Transverse colon (tissue), 4 donors: ENCODE data around the gene SLMAP. TPM values are rescaled to one million over a fixed set of nuclear protein-coding genes. Genes with fewer than 3 reads are reported as not detected.

ENCODE experiments used
- DNase-seq: peaks from one replicate; pipeline ENCODE4 v3.0.0-alpha.2; 2019
- H3K27ac ChIP-seq, 4 donors: fragments of 200-600 bp; sonication (generic); 2 replicates each; pipeline ENCODE4 v1.5.1; 2016 to 2018; ENCODE audit warnings: inconsistent platforms in 4 of 4
- H3K27me3 ChIP-seq: fragments of 200-600 bp; sonication (generic); 2 replicates; pipeline ENCODE4 v1.5.1; 2017; ENCODE audit warnings: inconsistent platforms
- H3K36me3 ChIP-seq, 4 donors: fragments of 200-600 bp; sonication (generic); 2 replicates each; pipeline ENCODE4 v1.5.1; 2017 to 2019; ENCODE audit warnings: inconsistent platforms in 4 of 4
- H3K4me1 ChIP-seq, 4 donors: fragments of 200-600 bp; sonication (generic); 2 replicates each; pipeline ENCODE4 v1.5.1; 2017 to 2020; ENCODE audit warnings: inconsistent platforms in 4 of 4
- H3K4me3 ChIP-seq, 4 donors: fragments of 200-600 bp; sonication (generic); 1 replicate in 1 of 4; 2 replicates in 3 of 4; pipeline versions ENCODE4 v1.5.1 to v1.6.1; 2017 to 2019; ENCODE audit warnings: inconsistent platforms in 4 of 4
- H3K9me3 ChIP-seq, 2 donors: fragments of 200-600 bp; sonication (generic); 2 replicates each; pipeline ENCODE4 v1.5.1; 2017 to 2019; ENCODE audit warnings: inconsistent platforms in 2 of 2
- CTCF ChIP-seq, 5 experiments: fragments of 200-600 bp in 3 of 5; fragments of 450-650 bp in 2 of 5; sonication (generic) in 3 of 5; IDR thresholded peaks; 1 replicate in 2 of 5; 2 replicates in 3 of 5; pipeline ENCODE4 v1.5.1; 2016 to 2017; ENCODE audit warnings: antibody characterized with exemption in 5 of 5, inconsistent platforms in 3 of 5, mild to moderate bottlenecking in 2 of 5, moderate library complexity in 1 of 5
- EP300 ChIP-seq: sonication (generic); formaldehyde crosslinking; IDR thresholded peaks from one replicate; pipeline ENCODE4 v1.6.1; 2017; ENCODE audit warnings: antibody characterized with exemption, low read depth
- POLR2A ChIP-seq: fragments of 450-650 bp; IDR thresholded peaks from one replicate; pipeline ENCODE4 v1.6.1; 2016; ENCODE audit warnings: antibody characterized with exemption, mild to moderate bottlenecking, moderate library complexity
- POLR2AphosphoS5 ChIP-seq, 3 donors: sonication (generic); formaldehyde crosslinking; IDR thresholded peaks; one replicate each; pipeline ENCODE4 v1.6.1; 2016; ENCODE audit warnings: antibody characterized with exemption in 3 of 3
- WGBS, 2 donors: methylation state at CpG; one replicate each; pipeline ENCODE4 v1.1.5; 2018; ENCODE audit warnings: low coverage in 1 of 2; 5-methylcytosine and 5-hydroxymethylcytosine counted together
- in situ Hi-C, 4 donors: fragments of 200-750 bp; cut with MboI; loops; one replicate each; pipeline versions ENCODE4 v1.15.0 to v1.15.1; 2017; ENCODE audit warnings: low sequenced_read_pairs in 3 of 4, low pct_ligation_motif_present in 1 of 4, low pct_unique_long_range_greater_than_20kb in 1 of 4
- intact Hi-C: fragments of 100-400 bp; cut with DNase I; formaldehyde crosslinking; loops from one replicate; pipeline ENCODE4 v1.15.1; 2023; ENCODE audit warnings: low total_unique reads
- total RNA-seq, 4 donors: library from RNA; depleted of rRNA; stranded (reverse); fragments of >200 nt; gene quantifications; one replicate each; pipeline ENCODE4 v1.1.0, GENCODE V29; 2016

The SLMAP gene
- total RNA-seq, 4 donors from 2014 or later: 111 to 162 (median 119) TPM

GRCh38 chr3:57927166-57927565 lies 171.1 kb downstream of the SLMAP start:
- Histone ChIP-seq H3K27ac (peak overlapping the region in 2 of 4 donors; percentile 1 to 18), H3K27me3 (no peaks in the 10 kb centered on the region), H3K4me1 (no peaks in the 10 kb centered on the region), H3K4me3 (no peak overlapping the region), H3K36me3 (peaks cover 0 to 5% (median 2%) of the 10 kb centered on the region in 4 donors), H3K9me3 (no peaks in the 10 kb centered on the region)
- TF ChIP-seq POLR2A: no peak
- no peak for TF ChIP-seq EP300
- no peak for TF ChIP-seq POLR2AphosphoS5 (IDR thresholded peaks at IDR 0.05)
- no peak for TF ChIP-seq CTCF (IDR thresholded peaks at IDR 0.05)
- WGBS, 2 donors: 91% methylated on average over 5 of the region's 5 CpGs; no CpG with 5 or more reads in 1 of the 2 donors
- DNase-seq: no peak
- in situ Hi-C loops (no loop called here), intact Hi-C loops (no loop called here)

GRCh38 chr3:57927916-57928315 lies 171.8 kb downstream of the SLMAP start:
- no peaks in the 10 kb centered on the region for H3K4me1 ChIP-seq
- H3K36me3 ChIP-seq: peaks cover 0 to 9% (median 2%) of the 10 kb centered on the region in 4 donors
- no peaks in the 10 kb centered on the region for H3K27me3 ChIP-seq
- no peaks in the 10 kb centered on the region for H3K9me3 ChIP-seq
- in situ Hi-C loops: no loop called here
- TF ChIP-seq POLR2AphosphoS5 (IDR thresholded peaks at IDR 0.05): no peak
- no peak for TF ChIP-seq EP300
- TF ChIP-seq CTCF (IDR thresholded peaks at IDR 0.05): no peak
- TF ChIP-seq POLR2A: no peak
- peak overlapping the region in 2 of 4 donors; percentile 18 to 34 for H3K27ac ChIP-seq
- WGBS, 2 donors: 82 to 84% methylated on average over 3 of the region's 3 CpGs
- no peak for DNase-seq
- no peak overlapping the region for H3K4me3 ChIP-seq
- intact Hi-C loops: no loop called here

GRCh38 chr3:57928511-57928910 lies 172.4 kb downstream of the SLMAP start:
- in situ Hi-C loops (no loop called here), intact Hi-C loops (no loop called here)
- 58% methylated on average over 2 of the region's 2 CpGs for WGBS, 2 donors
- no peaks in the 10 kb centered on the region for H3K27me3 ChIP-seq
- H3K27ac ChIP-seq: no peak overlapping the region
- H3K9me3 ChIP-seq: no peaks in the 10 kb centered on the region
- no peak for DNase-seq
- H3K4me3 ChIP-seq: no peak overlapping the region
- TF ChIP-seq CTCF (IDR thresholded peaks at IDR 0.05): no peak
- no peak for TF ChIP-seq POLR2AphosphoS5 (IDR thresholded peaks at IDR 0.05)
- TF ChIP-seq EP300: no peak
- no peak for TF ChIP-seq POLR2A
- peaks cover 0 to 9% (median 2%) of the 10 kb centered on the region in 4 donors for H3K36me3 ChIP-seq
- peaks cover 0 to 4% (median 0%) of the 10 kb centered on the region in 4 donors for H3K4me1 ChIP-seq

- Histone ChIP-seq H3K27me3 (no peaks in the 10 kb centered on the region), H3K36me3 (peaks cover 0 to 8% (median 0%) of the 10 kb centered on the region in 4 donors), H3K4me3 (no peak overlapping the region), H3K9me3 (no peaks in the 10 kb centered on the region), H3K4me1 (peaks cover 0 to 5% (median 0%) of the 10 kb centered on the region in 4 donors), H3K27ac (peak overlapping the region in 1 of 4 donors; percentile 4)
- TF ChIP-seq CTCF (IDR thresholded peaks at IDR 0.05): no peak
- no peak for TF ChIP-seq POLR2A
- no peak for TF ChIP-seq EP300
- no peak for TF ChIP-seq POLR2AphosphoS5 (IDR thresholded peaks at IDR 0.05)
- no peak for DNase-seq
- in situ Hi-C loops (no loop called here), intact Hi-C loops (no loop called here)
- 83 to 94% methylated on average over 2 of the region's 2 CpGs for WGBS, 2 donors
These were observed 173.9 kb downstream of the SLMAP start for GRCh38 chr3:57929988-57930387.
